GM12878 (cell line): Measurements from ENCODE around the gene CALML4. TPM values are rescaled to one million over a fixed set of nuclear protein-coding genes. Genes with fewer than 3 reads are reported as not detected.

Source experiments
- ASH2L ChIP-seq: fragments of 300-600, 200-600 bp; sonication (generic); IDR thresholded peaks from 2 replicates; pipeline ENCODE4 v1.6.1; 2017; ENCODE audit warnings: low read depth, mild to moderate bottlenecking, borderline replicate concordance
- BACH1 ChIP-seq: fragments of 450-650 bp; IDR thresholded peaks from 2 replicates; pipeline ENCODE4 v1.6.1; 2017; ENCODE audit warnings: mild to moderate bottlenecking, borderline replicate concordance
- CBX5 ChIP-seq: sonication (generic); IDR thresholded peaks from 2 replicates; pipeline ENCODE4 v1.6.1; 2016; ENCODE audit warnings: low read depth, moderate library complexity, mild to moderate bottlenecking, inconsistent platforms
- CTCF ChIP-seq, 3 experiments: IDR thresholded peaks in 2 of 3; conservative IDR thresholded peaks in 1 of 3; 2 replicates each; pipeline ENCODE4 v1.5.1; 2011; ENCODE audit warnings: low read depth in 3 of 3, low read length in 3 of 3, mild to moderate bottlenecking in 3 of 3, control low read depth in 2 of 3, moderate library complexity in 2 of 3, inconsistent platforms in 1 of 3, mixed read lengths in 1 of 3; ENCODE audit not compliant: control insufficient read depth in 2 of 3, insufficient read depth in 1 of 3; ENCODE audit errors: extremely low read depth in 1 of 3
- DPF2 ChIP-seq: fragments of 450-650 bp; IDR thresholded peaks from 2 replicates; pipeline ENCODE4 v1.6.1; 2017; ENCODE audit warnings: mild to moderate bottlenecking
- E2F4 ChIP-seq: IDR thresholded peaks from 2 replicates; pipeline ENCODE4 v1.6.1; 2012; ENCODE audit warnings: low read depth, low read length, improper control_type of control experiment
- EED ChIP-seq: sonication (generic); IDR thresholded peaks from 2 replicates; pipeline ENCODE4 v1.6.1; 2016; ENCODE audit warnings: antibody characterized with exemption, low read depth
- EP300 ChIP-seq, 2 experiments: fragments of 150-350 bp in 1 of 2; IDR thresholded peaks; 2 replicates each; pipeline ENCODE4 v1.6.1; 2011 to 2012; ENCODE audit warnings: low read depth in 2 of 2, low read length in 2 of 2, borderline replicate concordance in 1 of 2, improper control_type of control experiment in 1 of 2, inconsistent platforms in 1 of 2; ENCODE audit not compliant: control insufficient read depth in 1 of 2
- ETV6 ChIP-seq, 2 experiments: fragments of 450-650 bp in 1 of 2; IDR thresholded peaks in 1 of 2; conservative IDR thresholded peaks in 1 of 2; 2 replicates each; pipeline ENCODE4 v1.6.1; 2014; ENCODE audit warnings: antibody characterized with exemption in 1 of 2, borderline replicate concordance in 1 of 2, low read depth in 1 of 2, mild to moderate bottlenecking in 1 of 2, moderate library complexity in 1 of 2
- EZH2 ChIP-seq: IDR thresholded peaks from 2 replicates; pipeline ENCODE4 v1.6.1; 2012; ENCODE audit warnings: low read depth, mild to moderate bottlenecking, control low read depth, inconsistent platforms, low read length, borderline replicate concordance; ENCODE audit not compliant: control insufficient read depth
- FOS ChIP-seq: IDR thresholded peaks from 3 replicates; pipeline ENCODE4 v1.6.1; 2011; ENCODE audit warnings: borderline replicate concordance; ENCODE audit not compliant: insufficient read length; ENCODE audit errors: extremely low read depth
- FOXM1 ChIP-seq: IDR thresholded peaks from 2 replicates; pipeline ENCODE4 v1.6.1; 2012; ENCODE audit warnings: low read depth, mild to moderate bottlenecking, inconsistent platforms, low read length, moderate library complexity
- HDGF ChIP-seq: fragments of 450-650 bp; IDR thresholded peaks from 2 replicates; pipeline ENCODE4 v1.6.1; 2016; ENCODE audit warnings: antibody characterized with exemption
- KDM1A ChIP-seq: fragments of 200-600 bp; sonication (generic); IDR thresholded peaks from 2 replicates; pipeline ENCODE4 v1.6.1; 2016; ENCODE audit warnings: borderline replicate concordance
- MYB ChIP-seq: fragments of 150-350 bp; IDR thresholded peaks from 2 replicates; pipeline ENCODE4 v1.6.1; 2014; ENCODE audit warnings: mild to moderate bottlenecking, low read depth, low read length, borderline replicate concordance
- NR2C1 ChIP-seq: fragments of 450-650 bp; IDR thresholded peaks from 2 replicates; pipeline ENCODE4 v1.6.1; 2017; ENCODE audit warnings: antibody characterized with exemption, mild to moderate bottlenecking, moderate library complexity
- PKNOX1 ChIP-seq: fragments of 450-650 bp; IDR thresholded peaks from 2 replicates; pipeline ENCODE4 v1.6.1; 2016; ENCODE audit warnings: mild to moderate bottlenecking
- STAT1 ChIP-seq: fragments of 450-650 bp; conservative IDR thresholded peaks from 2 replicates; pipeline ENCODE4 v1.6.1; 2014; ENCODE audit warnings: antibody characterized with exemption, mild to moderate bottlenecking
- SUPT20H ChIP-seq: IDR thresholded peaks from 2 replicates; pipeline ENCODE4 v1.6.1; 2011; ENCODE audit warnings: low read depth, mild to moderate bottlenecking, low read length, moderate library complexity, borderline replicate concordance; ENCODE audit not compliant: control insufficient read depth
- YBX1 ChIP-seq: fragments of 450-650 bp; IDR thresholded peaks from 2 replicates; pipeline ENCODE4 v1.6.1; 2016; ENCODE audit warnings: antibody characterized with exemption
- ZBTB11 ChIP-seq: fragments of 450-650 bp; formaldehyde crosslinking; IDR thresholded peaks from 2 replicates; pipeline ENCODE4 v1.5.0; 2022; ENCODE audit warnings: mild to moderate bottlenecking, missing genetic modification characterization
- polyA plus RNA-seq, 11 experiments: library from polyadenylated mRNA; depleted of rRNA in 4 of 11; unstranded in 6 of 11; stranded (reverse) in 5 of 11; fragments of >200 nt; fragmentation: Nextera tagmentation in 4 of 11; fragmentation: Illumina TruSeq in 1 of 11; extraction: Ambion mirVana in 4 of 11; extraction: Trizol in 1 of 11; gene quantifications; 1 replicate in 1 of 11; 2 replicates in 10 of 11; pipeline versions ENCODE4 v1.2.1 to v1.2.3, GENCODE V29; 2011 to 2016; ENCODE audit warnings: inconsistent platforms in 2 of 11, missing spikeins in 2 of 11, low read depth in 1 of 11
- total RNA-seq, 4 experiments: library from RNA; depleted of rRNA in 3 of 4; stranded (reverse); fragments of >200 nt in 3 of 4; fragmentation: Illumina TruSeq in 1 of 4; extraction: Trizol in 1 of 4; gene quantifications; 2 replicates each; pipeline versions ENCODE4 v1.2.1 to v1.2.3, GENCODE V29; 2013 to 2021

The CALML4 gene
- total and polyA plus RNA-seq, 10 of the 15 experiments (the other 5 are each of a cell fraction or from before 2014, with no cell fraction given) = 1.7 to 15.9 (median 5.1) TPM

GRCh38 chr15:68230157-68231100 is 25.3 kb upstream of the CALML4 start (continued):
- TF ChIP-seq E2F4 (no peak), EP300 (IDR thresholded peaks at IDR 0.05; ENCODE audit: borderline replicate concordance in 1 of 2, control insufficient read depth in 1 of 2, low read depth in 2 of 2, low read length in 2 of 2) (no peak), NR2C1 (no peak), YBX1 (no peak), BACH1 (no peak), DPF2 (peak; percentile 35; the same call in 1 of the 2 replicates), ZBTB11 (CRISPR knock-in tag) (no peak), MYB (no peak), PKNOX1 (no peak; the same call in 1 of the 2 replicates), CBX5 (no peak), HDGF (peak; percentile 81; the same call in 1 of the 2 replicates), STAT1 (no peak), EED (0 out of 2 replicates have a peak, but pooled peaks have one; percentile 13), SUPT20H (no peak), CTCF (IDR thresholded peaks at IDR 0.05 in 2 of 3, conservative IDR thresholded peaks at IDR 0.05 in 1 of 3; ENCODE audit: control insufficient read depth in 2 of 3, extremely low read depth in 1 of 3, insufficient read depth in 1 of 3, low read depth in 3 of 3, low read length in 3 of 3) (peak in 2 of 3 experiments; percentile 23 to 46; a peak in 2 of 6 replicates), EZH2 (no peak), KDM1A (no peak), FOS (no peak), ETV6 (conservative IDR thresholded peaks at IDR 0.05 in 1 of 2, IDR thresholded peaks at IDR 0.05 in 1 of 2; ENCODE audit: borderline replicate concordance in 1 of 2, low read depth in 1 of 2) (no peak), FOXM1 (no peak), ASH2L (no peak)
